GM12891 (cell line): ENCODE results near the gene GLDC.

Source experiments
- PAX5 ChIP-seq: IDR thresholded peaks from 2 replicates; pipeline ENCODE4 v1.6.1; 2011; ENCODE audit warnings: low read length, moderate library complexity, mild to moderate bottlenecking; ENCODE audit not compliant: insufficient read depth, severe bottlenecking
- POLR2A ChIP-seq: IDR thresholded peaks from 2 replicates; pipeline ENCODE4 v1.6.1; 2011; ENCODE audit warnings: low read depth, low read length, control low read depth
- POLR2AphosphoS5 ChIP-seq: IDR thresholded peaks from 2 replicates; pipeline ENCODE4 v1.6.1; 2011; ENCODE audit warnings: low read depth, low read length, control low read depth
- SPI1 ChIP-seq: IDR thresholded peaks from 2 replicates; pipeline ENCODE4 v1.6.1; 2011; ENCODE audit warnings: low read depth, low read length, control low read depth
- TAF1 ChIP-seq: IDR thresholded peaks from 2 replicates; pipeline ENCODE4 v1.6.1; 2011; ENCODE audit warnings: low read depth, low read length, control low read depth

GRCh38 chr9:6660512-6660911 lies 15.0 kb upstream of the GLDC start:
- TF ChIP-seq POLR2A (no peak), TAF1 (no peak), POLR2AphosphoS5 (no peak), PAX5 (no peak), SPI1 (no peak)
